ENCODE measurements around the gene CTNNBIP1. TPM values are rescaled to one million over a fixed set of nuclear protein-coding genes. Genes with fewer than 3 reads are reported as not detected.

The CTNNBIP1 gene
- total and polyA plus RNA-seq, 9 donors = 47.3 to 81.1 (median 58.7) TPM

- Histone ChIP-seq H3K27me3 (ENCODE audit: control insufficient read depth, insufficient read depth, low read length) (peaks cover 2% of the 10 kb centered on the region), H3K4me3 (ENCODE audit: low read length) (no peak overlapping the region), H3K36me3 (ENCODE audit: control insufficient read depth, insufficient read depth, low read length) (no peaks in the 10 kb centered on the region), H3K4me1 (ENCODE audit: control insufficient read depth, insufficient read depth, low read length) (peaks cover 30% of the 10 kb centered on the region), H3K9me3 (replicated peaks; ENCODE audit: control insufficient read depth, low read depth, low read length) (no peaks in the 10 kb centered on the region), H3K27ac (ENCODE audit: low read length) (no peak overlapping the region)
- no peak for DNase-seq
- WGBS (ENCODE audit: insufficient coverage) = 77% methylated on average over 2 of the region's 2 CpGs
Measured at GRCh38 chr1:9841460-9841859, 68.6 kb downstream of the CTNNBIP1 start.

GRCh38 chr1:9840176-9840575, 69.9 kb downstream of the CTNNBIP1 start:
- 50% methylated on average over 3 of the region's 3 CpGs for WGBS (ENCODE audit: insufficient coverage)
- H3K27me3 ChIP-seq (ENCODE audit: control insufficient read depth, insufficient read depth, low read length) = peaks cover 2% of the 10 kb centered on the region
- DNase-seq = no peak

GRCh38 chr1:9838946-9839345, 71.1 kb downstream of the CTNNBIP1 start:
- Histone ChIP-seq H3K27ac (ENCODE audit: low read length) (no peak overlapping the region), H3K9me3 (replicated peaks; ENCODE audit: control insufficient read depth, low read depth, low read length) (no peaks in the 10 kb centered on the region), H3K27me3 (ENCODE audit: control insufficient read depth, insufficient read depth, low read length) (peaks cover 2% of the 10 kb centered on the region), H3K4me1 (ENCODE audit: control insufficient read depth, insufficient read depth, low read length) (peaks cover 35% of the 10 kb centered on the region), H3K36me3 (ENCODE audit: control insufficient read depth, insufficient read depth, low read length) (no peaks in the 10 kb centered on the region), H3K4me3 (ENCODE audit: low read length) (no peak overlapping the region)
- WGBS (ENCODE audit: insufficient coverage) = 87% methylated on average over 10 of the region's 10 CpGs
- no peak for DNase-seq

More at GRCh38 chr1:9840176-9840575, 69.9 kb downstream of the CTNNBIP1 start:
- Histone ChIP-seq H3K27ac (ENCODE audit: low read length) (no peak overlapping the region), H3K9me3 (replicated peaks; ENCODE audit: control insufficient read depth, low read depth, low read length) (no peaks in the 10 kb centered on the region), H3K4me1 (ENCODE audit: control insufficient read depth, insufficient read depth, low read length) (peaks cover 37% of the 10 kb centered on the region), H3K36me3 (ENCODE audit: control insufficient read depth, insufficient read depth, low read length) (no peaks in the 10 kb centered on the region), H3K4me3 (ENCODE audit: low read length) (no peak overlapping the region)

- Histone ChIP-seq H3K9me3 (replicated peaks; ENCODE audit: control insufficient read depth, low read depth, low read length) (no peaks in the 10 kb centered on the region), H3K36me3 (ENCODE audit: control insufficient read depth, insufficient read depth, low read length) (no peaks in the 10 kb centered on the region), H3K27ac (ENCODE audit: low read length) (no peak overlapping the region), H3K27me3 (ENCODE audit: control insufficient read depth, insufficient read depth, low read length) (peaks cover 2% of the 10 kb centered on the region), H3K4me3 (ENCODE audit: low read length) (no peak overlapping the region), H3K4me1 (ENCODE audit: control insufficient read depth, insufficient read depth, low read length) (peaks cover 14% of the 10 kb centered on the region)
- no peak for DNase-seq
- 76% methylated on average over 3 of the region's 5 CpGs for WGBS (ENCODE audit: insufficient coverage)
Measured at GRCh38 chr1:9836632-9836960, 73.5 kb downstream of the CTNNBIP1 start.

GRCh38 chr1:9835758-9836631, 74.1 kb downstream of the CTNNBIP1 start:
- no peak overlapping the region for H3K27ac ChIP-seq (ENCODE audit: low read length)

GRCh38 chr1:9835404-9835757, 74.7 kb downstream of the CTNNBIP1 start:
- 26% methylated on average over 5 of the region's 9 CpGs for WGBS (ENCODE audit: insufficient coverage)
- H3K36me3 ChIP-seq (ENCODE audit: control insufficient read depth, insufficient read depth, low read length) = no peaks in the 10 kb centered on the region
- peaks cover 2% of the 10 kb centered on the region for H3K27me3 ChIP-seq (ENCODE audit: control insufficient read depth, insufficient read depth, low read length)
- no peaks in the 10 kb centered on the region for H3K9me3 ChIP-seq (replicated peaks; ENCODE audit: control insufficient read depth, low read depth, low read length)
- H3K4me3 ChIP-seq (ENCODE audit: low read length) = no peak overlapping the region
- H3K4me1 ChIP-seq (ENCODE audit: control insufficient read depth, insufficient read depth, low read length) = peaks cover 13% of the 10 kb centered on the region
- H3K27ac ChIP-seq (ENCODE audit: low read length) = no peak overlapping the region
- no peak for DNase-seq

More at GRCh38 chr1:9835758-9836631, 74.1 kb downstream of the CTNNBIP1 start:
- WGBS (ENCODE audit: insufficient coverage) = 39% methylated on average over 11 of the region's 15 CpGs
- Histone ChIP-seq H3K27me3 (ENCODE audit: control insufficient read depth, insufficient read depth, low read length) (peaks cover 2% of the 10 kb centered on the region), H3K4me1 (ENCODE audit: control insufficient read depth, insufficient read depth, low read length) (peaks cover 14% of the 10 kb centered on the region), H3K4me3 (ENCODE audit: low read length) (no peak overlapping the region), H3K9me3 (replicated peaks; ENCODE audit: control insufficient read depth, low read depth, low read length) (no peaks in the 10 kb centered on the region), H3K36me3 (ENCODE audit: control insufficient read depth, insufficient read depth, low read length) (no peaks in the 10 kb centered on the region)
- DNase-seq = peak; percentile 47

GRCh38 chr1:9833632-9834031, 76.4 kb downstream of the CTNNBIP1 start:
- Histone ChIP-seq H3K36me3 (ENCODE audit: control insufficient read depth, insufficient read depth, low read length) (no peaks in the 10 kb centered on the region), H3K27me3 (ENCODE audit: control insufficient read depth, insufficient read depth, low read length) (peaks cover 2% of the 10 kb centered on the region), H3K4me3 (ENCODE audit: low read length) (no peak overlapping the region), H3K27ac (ENCODE audit: low read length) (no peak overlapping the region), H3K4me1 (ENCODE audit: control insufficient read depth, insufficient read depth, low read length) (peaks cover 11% of the 10 kb centered on the region), H3K9me3 (replicated peaks; ENCODE audit: control insufficient read depth, low read depth, low read length) (no peaks in the 10 kb centered on the region)
- 74% methylated on average over 2 of the region's 3 CpGs for WGBS (ENCODE audit: insufficient coverage)
- no peak for DNase-seq

GRCh38 chr1:9827558-9828185, 82.4 kb downstream of the CTNNBIP1 start:
- Histone ChIP-seq H3K4me3 (ENCODE audit: low read length) (no peak overlapping the region), H3K4me1 (ENCODE audit: control insufficient read depth, insufficient read depth, low read length) (peaks cover 15% of the 10 kb centered on the region), H3K27me3 (ENCODE audit: control insufficient read depth, insufficient read depth, low read length) (peaks cover 4% of the 10 kb centered on the region), H3K36me3 (ENCODE audit: control insufficient read depth, insufficient read depth, low read length) (no peaks in the 10 kb centered on the region), H3K27ac (ENCODE audit: low read length) (no peak overlapping the region), H3K9me3 (replicated peaks; ENCODE audit: control insufficient read depth, low read depth, low read length) (no peaks in the 10 kb centered on the region)
- 58% methylated on average over 19 of the region's 24 CpGs for WGBS (ENCODE audit: insufficient coverage)
- no peak for DNase-seq

GRCh38 chr1:9826616-9827015, 83.5 kb downstream of the CTNNBIP1 start:
- H3K36me3 ChIP-seq (ENCODE audit: control insufficient read depth, insufficient read depth, low read length) = no peaks in the 10 kb centered on the region
- no peak for DNase-seq
- H3K4me1 ChIP-seq (ENCODE audit: control insufficient read depth, insufficient read depth, low read length) = peaks cover 15% of the 10 kb centered on the region
- H3K27me3 ChIP-seq (ENCODE audit: control insufficient read depth, insufficient read depth, low read length) = peaks cover 4% of the 10 kb centered on the region
- H3K9me3 ChIP-seq (replicated peaks; ENCODE audit: control insufficient read depth, low read depth, low read length) = no peaks in the 10 kb centered on the region
- 71% methylated on average over 3 of the region's 3 CpGs for WGBS (ENCODE audit: insufficient coverage)
- no peak overlapping the region for H3K27ac ChIP-seq (ENCODE audit: low read length)
- no peak overlapping the region for H3K4me3 ChIP-seq (ENCODE audit: low read length)

GRCh38 chr1:9826087-9826486, 84.0 kb downstream of the CTNNBIP1 start:
- no peak overlapping the region for H3K27ac ChIP-seq (ENCODE audit: low read length)
- no peaks in the 10 kb centered on the region for H3K9me3 ChIP-seq (replicated peaks; ENCODE audit: control insufficient read depth, low read depth, low read length)
- H3K27me3 ChIP-seq (ENCODE audit: control insufficient read depth, insufficient read depth, low read length) = peaks cover 4% of the 10 kb centered on the region
- no CpG with 5 or more reads among the region's 3 CpGs for WGBS (ENCODE audit: insufficient coverage)
- H3K36me3 ChIP-seq (ENCODE audit: control insufficient read depth, insufficient read depth, low read length) = no peaks in the 10 kb centered on the region
- peaks cover 15% of the 10 kb centered on the region for H3K4me1 ChIP-seq (ENCODE audit: control insufficient read depth, insufficient read depth, low read length)
- H3K4me3 ChIP-seq (ENCODE audit: low read length) = no peak overlapping the region
- no peak for DNase-seq

All from muscle of leg (tissue), 11 donors.